GM19455 (cell line): Measurements from ENCODE around the gene PRAC1.

Source experiments
- ATAC-seq: cut with Tn5 transposase; IDR thresholded peaks from one replicate; pipeline ENCODE4 v1.9.1; 2021; ENCODE audit not compliant: unreplicated experiment

The PRAC1 gene

DNA sequence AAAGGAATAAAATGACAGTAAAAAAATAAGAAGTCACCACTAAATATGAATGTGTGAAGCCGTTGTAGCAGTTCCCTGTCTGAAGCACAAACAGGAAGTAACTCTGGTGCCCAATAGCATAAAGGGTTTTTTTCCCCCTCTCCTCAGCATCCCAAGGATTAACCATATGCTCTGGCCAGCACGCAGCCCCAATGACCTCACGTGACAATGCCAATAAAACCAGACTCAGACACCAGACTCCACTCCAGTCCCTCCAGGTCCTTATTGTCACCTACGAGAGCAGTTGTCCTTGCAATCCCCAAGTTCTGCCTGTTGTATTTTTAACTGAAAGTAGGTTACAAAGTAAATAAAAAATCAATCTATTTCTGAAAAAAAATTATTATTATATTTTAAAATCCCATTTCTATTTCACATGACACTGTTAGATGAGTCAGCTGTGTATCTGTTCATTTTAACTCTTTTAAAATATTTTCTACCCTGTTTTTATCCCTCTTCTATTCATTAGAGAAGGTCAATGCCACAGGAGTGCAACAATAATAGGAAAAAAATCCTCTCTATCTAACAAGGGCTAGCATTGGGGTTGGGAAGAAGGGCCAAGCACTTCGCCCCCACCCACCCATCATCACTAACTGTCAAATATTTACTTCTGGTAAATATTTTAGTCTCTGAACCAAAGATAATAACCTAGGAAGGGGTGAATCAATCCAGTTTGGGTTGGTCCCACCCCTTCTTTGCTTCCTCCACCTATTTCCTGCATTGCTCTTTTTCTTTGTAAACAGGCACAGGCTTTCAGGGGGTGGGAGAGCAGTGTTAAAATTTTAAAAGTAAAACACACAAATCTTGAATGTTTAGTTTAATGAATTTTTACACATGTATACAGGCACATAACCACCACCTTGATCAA is 6.6 kb downstream of the PRAC1 start:
- no peak for ATAC-seq

- no peak for ATAC-seq
Observed at GRCh38 chr17:48711128-48711527, 11.2 kb downstream of the PRAC1 start.

- no peak for ATAC-seq
Observed at GRCh38 chr17:48704361-48705248, 17.7 kb downstream of the PRAC1 start.

GRCh38 chr17:48701864-48702532 is 20.3 kb downstream of the PRAC1 start:
- no peak for ATAC-seq

GRCh38 chr17:48693178-48693577 is 29.1 kb downstream of the PRAC1 start:
- no peak for ATAC-seq

- no peak for ATAC-seq
Observed at GRCh38 chr17:48692049-48692448, 30.3 kb downstream of the PRAC1 start.

GRCh38 chr17:48690655-48691054 is 31.7 kb downstream of the PRAC1 start:
- no peak for ATAC-seq

GRCh38 chr17:48681609-48682008 is 40.7 kb downstream of the PRAC1 start:
- no peak for ATAC-seq

DNA sequence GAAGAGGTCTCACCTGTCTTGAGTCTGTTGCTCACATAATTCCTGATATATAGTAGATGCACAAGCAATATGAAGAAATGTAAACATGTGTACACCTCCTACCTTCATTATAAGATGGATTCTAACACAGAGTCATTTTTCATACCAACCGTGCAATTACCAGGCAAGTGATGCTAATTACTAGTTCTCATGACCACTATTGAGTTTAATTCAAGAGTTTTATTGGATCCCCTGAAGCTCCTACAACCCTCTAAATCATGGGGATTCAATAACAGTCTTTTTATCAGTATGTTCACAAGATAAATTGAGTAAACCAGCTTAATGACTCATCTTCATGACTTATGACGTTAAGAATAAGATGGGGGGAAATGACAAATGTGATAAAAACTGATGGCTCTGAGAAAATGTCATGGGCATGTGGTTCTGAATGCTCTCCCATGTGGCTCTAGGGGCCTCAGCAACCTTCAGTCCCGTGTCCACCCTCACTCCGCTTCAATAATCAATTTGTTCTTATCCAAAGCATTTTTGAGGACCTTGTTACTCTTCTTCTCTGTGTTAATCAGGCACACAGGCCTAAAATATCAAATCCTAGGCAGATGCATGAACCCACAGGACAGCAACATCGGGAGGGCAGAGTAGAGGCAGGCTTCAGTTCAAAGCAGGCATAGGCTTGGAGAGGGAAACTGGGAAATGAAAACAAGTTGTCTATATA is 42.8 kb downstream of the PRAC1 start:
- no peak for ATAC-seq

- ATAC-seq = no peak
Observed at GRCh38 chr17:48678141-48678971, 44.0 kb downstream of the PRAC1 start.

- ATAC-seq = no peak
Observed at GRCh38 chr17:48676963-48677558, 45.3 kb downstream of the PRAC1 start.

DNA sequence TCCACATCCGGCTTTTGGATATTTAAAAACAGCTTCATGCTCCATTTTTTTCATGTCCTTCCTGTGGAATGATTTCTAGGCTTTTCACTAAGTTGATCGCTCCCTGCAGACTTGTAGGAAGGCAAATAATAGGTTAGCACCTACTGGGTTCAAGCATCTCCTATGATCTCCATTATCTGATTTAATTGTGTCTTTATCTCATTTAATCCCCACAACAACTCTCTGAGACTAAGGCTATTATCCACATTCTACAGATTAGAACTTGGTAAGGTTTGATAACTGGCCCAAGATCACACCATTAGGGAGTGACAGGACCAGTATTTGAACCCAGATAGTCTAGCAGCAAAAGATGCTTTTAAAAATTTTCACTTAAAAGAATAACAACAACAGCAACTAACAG is 50.0 kb downstream of the PRAC1 start:
- no peak for ATAC-seq
